ENCODE data around the gene KASH5. TPM values are rescaled to one million over a fixed set of nuclear protein-coding genes. Genes with fewer than 3 reads are reported as not detected.

Gene KASH5
- total and polyA plus RNA-seq, 2 of the 13 experiments (the other 11 are each of a cell fraction or from before 2014, with no cell fraction given) = not detected

DNA sequence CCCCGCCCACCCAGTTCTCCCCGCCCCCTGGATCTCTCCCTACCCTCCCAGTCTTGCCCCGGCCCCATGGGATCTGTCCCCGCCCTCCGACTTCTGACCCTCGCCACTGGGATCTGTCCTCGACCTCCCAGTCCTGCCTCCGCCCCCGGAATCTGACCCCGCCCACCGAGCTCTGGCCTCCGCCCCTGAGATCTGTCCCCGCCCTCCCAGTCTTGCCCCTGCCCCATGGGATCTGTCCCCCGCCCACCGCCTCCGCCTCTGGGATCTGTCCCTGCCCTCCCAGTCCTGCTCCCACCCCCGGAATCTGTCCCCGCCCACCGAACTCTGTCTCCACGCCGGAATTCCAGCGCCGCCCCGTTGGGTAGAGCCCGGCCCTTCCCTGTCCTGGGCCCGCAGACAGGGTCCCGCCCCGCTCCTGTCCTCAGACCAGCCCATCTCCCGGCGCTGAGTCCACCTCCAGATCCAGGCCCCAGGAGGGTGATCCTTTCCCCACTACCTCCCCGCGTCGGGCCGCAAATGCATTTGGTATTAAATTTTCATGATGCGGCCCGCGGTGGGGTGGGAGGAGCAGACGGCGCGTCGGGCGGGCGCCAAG, 54.8 kb downstream of the KASH5 start (continued):
- TF ChIP-seq, protein P1, sequence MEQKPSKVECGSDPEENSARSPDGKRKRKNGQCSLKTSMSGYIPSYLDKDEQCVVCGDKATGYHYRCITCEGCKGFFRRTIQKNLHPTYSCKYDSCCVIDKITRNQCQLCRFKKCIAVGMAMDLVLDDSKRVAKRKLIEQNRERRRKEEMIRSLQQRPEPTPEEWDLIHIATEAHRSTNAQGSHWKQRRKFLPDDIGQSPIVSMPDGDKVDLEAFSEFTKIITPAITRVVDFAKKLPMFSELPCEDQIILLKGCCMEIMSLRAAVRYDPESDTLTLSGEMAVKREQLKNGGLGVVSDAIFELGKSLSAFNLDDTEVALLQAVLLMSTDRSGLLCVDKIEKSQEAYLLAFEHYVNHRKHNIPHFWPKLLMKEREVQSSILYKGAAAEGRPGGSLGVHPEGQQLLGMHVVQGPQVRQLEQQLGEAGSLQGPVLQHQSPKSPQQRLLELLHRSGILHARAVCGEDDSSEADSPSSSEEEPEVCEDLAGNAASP (CRISPR knock-in tag; IDR thresholded peaks at IDR 0.05; ENCODE audit: borderline replicate concordance) = no peak
- TF ChIP-seq KLF12 (CRISPR knock-in tag; IDR thresholded peaks at IDR 0.05; ENCODE audit: borderline replicate concordance) (no peak), IKZF1 (IDR thresholded peaks at IDR 0.05) (no peak), SP140L (CRISPR knock-in tag; IDR thresholded peaks at IDR 0.05; ENCODE audit: borderline replicate concordance) (no peak), ZNF260 (CRISPR knock-in tag; IDR thresholded peaks at IDR 0.05; ENCODE audit: borderline replicate concordance, low read depth) (no peak), MED13 (CRISPR knock-in tag; IDR thresholded peaks at IDR 0.05) (no peak), ZNF143 (CRISPR knock-in tag; IDR thresholded peaks at IDR 0.05) (no peak), ZFP90 (CRISPR knock-in tag; IDR thresholded peaks at IDR 0.05; ENCODE audit: borderline replicate concordance) (no peak), SP5 (CRISPR knock-in tag; IDR thresholded peaks at IDR 0.05; ENCODE audit: borderline replicate concordance, low read depth) (peak; percentile 47; the same call in 1 of the 2 replicates), ZNF564 (CRISPR knock-in tag; IDR thresholded peaks at IDR 0.05) (peak; percentile 38; the same call in 1 of the 2 replicates), SNAPC2 (CRISPR knock-in tag; IDR thresholded peaks at IDR 0.05) (no peak), KDM3A (CRISPR knock-in tag; IDR thresholded peaks at IDR 0.05; ENCODE audit: low read depth) (peak; percentile 23; the same call in 1 of the 2 replicates), ISL2 (CRISPR knock-in tag; IDR thresholded peaks at IDR 0.05) (no peak), ZNF549 (CRISPR knock-in tag; IDR thresholded peaks at IDR 0.05) (no peak), SKI (IDR thresholded peaks at IDR 0.05; ENCODE audit: partially characterized antibody) (peak; percentile 9), ETV5 (CRISPR knock-in tag; IDR thresholded peaks at IDR 0.05; ENCODE audit: borderline replicate concordance) (no peak), SRY (CRISPR knock-in tag; IDR thresholded peaks at IDR 0.05) (no peak)
- TF ChIP-seq, protein P2, sequence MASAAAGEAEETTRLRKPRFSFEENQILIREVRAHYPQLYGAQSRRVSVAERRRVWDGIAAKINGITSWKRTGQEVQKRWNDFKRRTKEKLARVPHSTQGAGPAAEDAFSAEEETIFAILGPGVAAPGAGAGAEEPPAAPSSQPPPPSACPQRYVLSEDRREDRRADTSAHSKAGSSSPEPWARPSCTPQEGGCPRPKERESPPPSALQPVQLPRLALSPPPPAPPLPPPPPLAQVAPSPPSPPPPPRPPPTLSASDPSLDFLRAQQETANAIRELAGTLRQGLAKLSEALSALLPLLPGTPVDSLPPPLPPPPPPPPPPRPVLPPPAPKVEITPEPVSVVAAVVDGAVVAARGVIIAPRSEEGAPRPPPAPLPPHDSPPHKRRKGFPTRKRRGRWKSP (CRISPR knock-in tag; IDR thresholded peaks at IDR 0.05) = no peak
- TF ChIP-seq, protein P3, sequence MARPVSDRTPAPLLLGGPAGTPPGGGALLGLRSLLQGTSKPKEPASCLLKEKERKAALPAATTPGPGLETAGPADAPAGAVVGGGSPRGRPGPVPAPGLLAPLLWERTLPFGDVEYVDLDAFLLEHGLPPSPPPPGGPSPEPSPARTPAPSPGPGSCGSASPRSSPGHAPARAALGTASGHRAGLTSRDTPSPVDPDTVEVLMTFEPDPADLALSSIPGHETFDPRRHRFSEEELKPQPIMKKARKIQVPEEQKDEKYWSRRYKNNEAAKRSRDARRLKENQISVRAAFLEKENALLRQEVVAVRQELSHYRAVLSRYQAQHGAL (CRISPR knock-in tag; IDR thresholded peaks at IDR 0.05; ENCODE audit: not compliant biosample characterization) = no peak
- TF ChIP-seq, protein P4, sequence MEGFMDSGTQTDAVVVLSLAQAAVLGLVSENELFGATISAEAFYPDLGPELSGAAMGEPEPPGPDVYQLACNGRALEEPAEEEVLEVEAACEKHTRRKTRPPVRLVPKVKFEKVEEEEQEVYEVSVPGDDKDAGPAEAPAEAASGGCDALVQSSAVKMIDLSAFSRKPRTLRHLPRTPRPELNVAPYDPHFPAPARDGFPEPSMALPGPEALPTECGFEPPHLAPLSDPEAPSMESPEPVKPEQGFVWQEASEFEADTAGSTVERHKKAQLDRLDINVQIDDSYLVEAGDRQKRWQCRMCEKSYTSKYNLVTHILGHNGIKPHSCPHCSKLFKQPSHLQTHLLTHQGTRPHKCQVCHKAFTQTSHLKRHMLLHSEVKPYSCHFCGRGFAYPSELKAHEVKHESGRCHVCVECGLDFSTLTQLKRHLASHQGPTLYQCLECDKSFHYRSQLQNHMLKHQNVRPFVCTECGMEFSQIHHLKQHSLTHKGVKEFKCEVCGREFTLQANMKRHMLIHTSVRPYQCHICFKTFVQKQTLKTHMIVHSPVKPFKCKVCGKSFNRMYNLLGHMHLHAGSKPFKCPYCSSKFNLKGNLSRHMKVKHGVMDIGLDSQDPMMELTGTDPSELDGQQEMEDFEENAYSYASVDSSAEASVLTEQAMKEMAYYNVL (CRISPR knock-in tag; IDR thresholded peaks at IDR 0.05; ENCODE audit: borderline replicate concordance) = no peak
- TF ChIP-seq, protein P5, sequence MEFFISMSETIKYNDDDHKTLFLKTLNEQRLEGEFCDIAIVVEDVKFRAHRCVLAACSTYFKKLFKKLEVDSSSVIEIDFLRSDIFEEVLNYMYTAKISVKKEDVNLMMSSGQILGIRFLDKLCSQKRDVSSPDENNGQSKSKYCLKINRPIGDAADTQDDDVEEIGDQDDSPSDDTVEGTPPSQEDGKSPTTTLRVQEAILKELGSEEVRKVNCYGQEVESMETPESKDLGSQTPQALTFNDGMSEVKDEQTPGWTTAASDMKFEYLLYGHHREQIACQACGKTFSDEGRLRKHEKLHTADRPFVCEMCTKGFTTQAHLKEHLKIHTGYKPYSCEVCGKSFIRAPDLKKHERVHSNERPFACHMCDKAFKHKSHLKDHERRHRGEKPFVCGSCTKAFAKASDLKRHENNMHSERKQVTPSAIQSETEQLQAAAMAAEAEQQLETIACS (CRISPR knock-in tag; IDR thresholded peaks at IDR 0.05) = no peak
- TF ChIP-seq, protein P6, sequence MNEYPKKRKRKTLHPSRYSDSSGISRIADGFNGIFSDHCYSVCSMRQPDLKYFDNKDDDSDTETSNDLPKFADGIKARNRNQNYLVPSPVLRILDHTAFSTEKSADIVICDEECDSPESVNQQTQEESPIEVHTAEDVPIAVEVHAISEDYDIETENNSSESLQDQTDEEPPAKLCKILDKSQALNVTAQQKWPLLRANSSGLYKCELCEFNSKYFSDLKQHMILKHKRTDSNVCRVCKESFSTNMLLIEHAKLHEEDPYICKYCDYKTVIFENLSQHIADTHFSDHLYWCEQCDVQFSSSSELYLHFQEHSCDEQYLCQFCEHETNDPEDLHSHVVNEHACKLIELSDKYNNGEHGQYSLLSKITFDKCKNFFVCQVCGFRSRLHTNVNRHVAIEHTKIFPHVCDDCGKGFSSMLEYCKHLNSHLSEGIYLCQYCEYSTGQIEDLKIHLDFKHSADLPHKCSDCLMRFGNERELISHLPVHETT (CRISPR knock-in tag; conservative IDR thresholded peaks at IDR 0.05) = no peak

Data from HepG2 (cell line).